ENCODE data around the gene C15orf61.

Gene C15orf61

GRCh38 chr15:67579164-67579563 is 58.2 kb downstream of the C15orf61 start:
- no peaks in the 10 kb centered on the region for H3F3A ChIP-seq (ENCODE audit: insufficient read depth, low read length)

More at GRCh38 chr15:67579164-67579563, 58.2 kb downstream of the C15orf61 start:
- Histone ChIP-seq H3K79me2 (ENCODE audit: low read length) (no peaks in the 10 kb centered on the region), H3K9me2 (replicated peaks; ENCODE audit: insufficient read depth, low read length) (no peaks in the 10 kb centered on the region), H3K4me2 (ENCODE audit: low read depth, low read length) (no peak overlapping the region), H4K20me1 (ENCODE audit: insufficient read depth, low read length) (no peaks in the 10 kb centered on the region), H3K27ac (ENCODE audit: low read length) (no peak overlapping the region), H3K4me1 (ENCODE audit: low read length) (no peaks in the 10 kb centered on the region), H3K4me3 (ENCODE audit: low read length) (no peak overlapping the region), H3K9ac (ENCODE audit: low read length) (no peak overlapping the region), H3K36me3 (replicated peaks; ENCODE audit: insufficient read depth, low read length) (no peaks in the 10 kb centered on the region), H3K27me3 (replicated peaks; ENCODE audit: insufficient read depth, low read length) (no peaks in the 10 kb centered on the region), H3K9me3 (replicated peaks; ENCODE audit: insufficient read depth, low read length) (no peaks in the 10 kb centered on the region), H2AFZ (ENCODE audit: low read length) (no peak overlapping the region)
- DNase-seq = no peak
- TF ChIP-seq EZH2 (optimal IDR thresholded peaks at IDR 0.05; ENCODE audit: low read depth, low read length) (no peak), CTCF (IDR thresholded peaks at IDR 0.05; ENCODE audit: low read length) (no peak)
